ENCODE data around the gene TNFAIP8L2. TPM values are rescaled to one million over a fixed set of nuclear protein-coding genes. Genes with fewer than 3 reads are reported as not detected.
"Not testable (repeated sequence)": the region's sequence is repeated elsewhere in the genome, so short reads cannot be mapped to it uniquely, and the experiment has no call there.

The TNFAIP8L2 gene
- total RNA-seq, 4 donors from 2014 or later = 2.0 to 5.2 (median 4.2) TPM

DNA sequence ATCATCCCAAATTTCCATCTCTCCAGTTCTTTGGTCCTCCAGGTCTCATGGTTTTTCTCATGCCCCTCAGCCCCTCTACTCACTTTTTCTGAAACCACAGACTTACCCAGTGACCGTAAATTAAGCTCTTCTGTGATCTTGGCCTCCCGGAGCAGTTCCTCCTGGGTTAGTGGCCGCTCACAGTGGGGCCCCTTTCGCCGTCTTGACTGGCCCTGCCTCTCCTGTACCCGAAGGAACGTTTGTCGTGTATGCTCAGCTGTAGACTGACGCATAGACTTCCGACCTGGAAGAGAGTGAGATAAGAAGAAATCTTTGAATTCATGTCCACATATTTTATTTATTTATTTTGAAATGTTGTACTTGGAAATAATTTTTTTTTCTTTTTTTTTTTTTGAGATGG is 27.8 kb downstream of the TNFAIP8L2 start:
- no peak for TF ChIP-seq POLR2A (IDR thresholded peaks at IDR 0.05)
- TF ChIP-seq EP300 (IDR thresholded peaks at IDR 0.05; ENCODE audit: low read depth) = no peak
- TF ChIP-seq, protein P1, sequence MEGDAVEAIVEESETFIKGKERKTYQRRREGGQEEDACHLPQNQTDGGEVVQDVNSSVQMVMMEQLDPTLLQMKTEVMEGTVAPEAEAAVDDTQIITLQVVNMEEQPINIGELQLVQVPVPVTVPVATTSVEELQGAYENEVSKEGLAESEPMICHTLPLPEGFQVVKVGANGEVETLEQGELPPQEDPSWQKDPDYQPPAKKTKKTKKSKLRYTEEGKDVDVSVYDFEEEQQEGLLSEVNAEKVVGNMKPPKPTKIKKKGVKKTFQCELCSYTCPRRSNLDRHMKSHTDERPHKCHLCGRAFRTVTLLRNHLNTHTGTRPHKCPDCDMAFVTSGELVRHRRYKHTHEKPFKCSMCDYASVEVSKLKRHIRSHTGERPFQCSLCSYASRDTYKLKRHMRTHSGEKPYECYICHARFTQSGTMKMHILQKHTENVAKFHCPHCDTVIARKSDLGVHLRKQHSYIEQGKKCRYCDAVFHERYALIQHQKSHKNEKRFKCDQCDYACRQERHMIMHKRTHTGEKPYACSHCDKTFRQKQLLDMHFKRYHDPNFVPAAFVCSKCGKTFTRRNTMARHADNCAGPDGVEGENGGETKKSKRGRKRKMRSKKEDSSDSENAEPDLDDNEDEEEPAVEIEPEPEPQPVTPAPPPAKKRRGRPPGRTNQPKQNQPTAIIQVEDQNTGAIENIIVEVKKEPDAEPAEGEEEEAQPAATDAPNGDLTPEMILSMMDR (IDR thresholded peaks at IDR 0.05) = no peak
- no peak for TF ChIP-seq POLR2AphosphoS5 (IDR thresholded peaks at IDR 0.05)
- peaks cover 0 to 60% (median 30%) of the 10 kb centered on the region in 4 donors for H3K36me3 ChIP-seq
- no peak overlapping the region for H3K4me3 ChIP-seq
- WGBS, 2 donors (ENCODE audit: low coverage in 1 of 2) = 90 to 92% methylated on average over 8 to 10 of the region's 10 CpGs
- H3K9me3 ChIP-seq = no peaks in the 10 kb centered on the region
- in situ Hi-C loops (cut with MboI; ENCODE audit: low pct_ligation_motif_present in 1 of 4, low pct_unique_long_range_greater_than_20kb in 1 of 4, low sequenced_read_pairs in 3 of 4) = no loop called here
- H3K27me3 ChIP-seq = no peaks in the 10 kb centered on the region
- H3K27ac ChIP-seq = no peak overlapping the region
- intact Hi-C loops (cut with DNase I; ENCODE audit: low total_unique reads) = no loop called here
- DNase-seq = no peak
- H3K4me1 ChIP-seq = peaks cover 9 to 25% (median 16%) of the 10 kb centered on the region in 4 donors

DNA sequence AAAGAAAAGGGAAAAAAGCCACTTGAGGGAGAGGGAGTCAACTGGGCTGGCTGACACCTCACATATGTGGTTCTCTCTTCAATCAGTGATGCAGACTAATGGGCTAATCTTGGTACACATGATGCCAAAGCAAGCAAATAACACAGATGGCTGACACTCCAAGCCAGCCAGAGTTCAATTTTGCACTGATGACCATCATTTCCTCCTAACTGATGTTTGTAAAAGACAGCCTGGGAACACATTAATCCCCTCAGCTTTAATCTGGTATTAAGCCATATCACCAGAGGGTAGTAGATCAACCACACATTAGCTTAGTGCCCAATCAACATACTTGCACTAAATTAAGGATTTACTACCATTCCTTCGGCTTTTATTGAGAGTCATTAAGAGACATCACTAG is 30.8 kb downstream of the TNFAIP8L2 start:
- WGBS, 2 donors (ENCODE audit: low coverage in 1 of 2) = 52 to 53% methylated on average over 1 of the region's 1 CpG
- Histone ChIP-seq H3K4me3 (no peak overlapping the region), H3K9me3 (no peaks in the 10 kb centered on the region), H3K27me3 (no peaks in the 10 kb centered on the region), H3K4me1 (peaks cover 16 to 34% (median 21%) of the 10 kb centered on the region in 4 donors), H3K36me3 (peaks cover 0 to 34% (median 17%) of the 10 kb centered on the region in 4 donors), H3K27ac (peak overlapping the region in 2 of 4 donors; percentile 7 to 16)
- no peak for DNase-seq
- in situ Hi-C loops (cut with MboI; ENCODE audit: low pct_ligation_motif_present in 1 of 4, low pct_unique_long_range_greater_than_20kb in 1 of 4, low sequenced_read_pairs in 3 of 4) = no loop called here
- TF ChIP-seq, protein P1 (IDR thresholded peaks at IDR 0.05) = no peak
- no peak for TF ChIP-seq POLR2A (IDR thresholded peaks at IDR 0.05)
- TF ChIP-seq EP300 (IDR thresholded peaks at IDR 0.05; ENCODE audit: low read depth) = no peak
- no peak for TF ChIP-seq POLR2AphosphoS5 (IDR thresholded peaks at IDR 0.05)
- intact Hi-C loops (cut with DNase I; ENCODE audit: low total_unique reads) = no loop called here

DNA sequence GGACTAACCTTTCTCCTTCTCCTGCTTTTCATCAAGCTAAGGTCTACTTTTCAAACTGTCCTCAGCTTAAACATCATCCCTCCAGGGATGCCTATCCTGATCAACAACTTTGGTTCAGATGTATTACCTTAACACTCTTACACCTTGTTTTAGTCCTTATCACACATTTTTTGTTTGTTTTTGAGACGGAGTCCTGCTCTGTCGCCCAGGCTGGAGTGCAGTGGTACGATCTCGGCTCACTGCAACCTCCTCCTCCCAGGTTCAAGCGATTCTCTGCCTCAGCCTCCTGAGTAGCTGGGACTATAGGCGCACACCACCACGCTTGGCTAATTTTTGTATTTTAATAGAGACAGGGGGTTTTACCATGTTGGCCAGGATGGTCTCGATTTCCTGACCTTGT is 32.2 kb downstream of the TNFAIP8L2 start:
- Histone ChIP-seq H3K27ac (peak overlapping the region; percentile 85 to 93 (median 90)), H3K36me3 (peaks cover 0 to 20% (median 10%) of the 10 kb centered on the region in 4 donors), H3K4me3 (peak overlapping the region in 2 of 4 donors; percentile 67 to 93), H3K4me1 (peaks cover 16 to 34% (median 21%) of the 10 kb centered on the region in 4 donors)
- DNase-seq; in situ Hi-C loops (cut with MboI; ENCODE audit: low pct_ligation_motif_present in 1 of 4, low pct_unique_long_range_greater_than_20kb in 1 of 4, low sequenced_read_pairs in 3 of 4); H3K27me3 ChIP-seq; H3K9me3 ChIP-seq; intact Hi-C loops (cut with DNase I; ENCODE audit: low total_unique reads): not testable (repeated sequence)
- 75% methylated on average over 8 of the region's 8 CpGs; no CpG with 5 or more reads in 1 of the 2 donors for WGBS, 2 donors (ENCODE audit: low coverage in 1 of 2)

DNA sequence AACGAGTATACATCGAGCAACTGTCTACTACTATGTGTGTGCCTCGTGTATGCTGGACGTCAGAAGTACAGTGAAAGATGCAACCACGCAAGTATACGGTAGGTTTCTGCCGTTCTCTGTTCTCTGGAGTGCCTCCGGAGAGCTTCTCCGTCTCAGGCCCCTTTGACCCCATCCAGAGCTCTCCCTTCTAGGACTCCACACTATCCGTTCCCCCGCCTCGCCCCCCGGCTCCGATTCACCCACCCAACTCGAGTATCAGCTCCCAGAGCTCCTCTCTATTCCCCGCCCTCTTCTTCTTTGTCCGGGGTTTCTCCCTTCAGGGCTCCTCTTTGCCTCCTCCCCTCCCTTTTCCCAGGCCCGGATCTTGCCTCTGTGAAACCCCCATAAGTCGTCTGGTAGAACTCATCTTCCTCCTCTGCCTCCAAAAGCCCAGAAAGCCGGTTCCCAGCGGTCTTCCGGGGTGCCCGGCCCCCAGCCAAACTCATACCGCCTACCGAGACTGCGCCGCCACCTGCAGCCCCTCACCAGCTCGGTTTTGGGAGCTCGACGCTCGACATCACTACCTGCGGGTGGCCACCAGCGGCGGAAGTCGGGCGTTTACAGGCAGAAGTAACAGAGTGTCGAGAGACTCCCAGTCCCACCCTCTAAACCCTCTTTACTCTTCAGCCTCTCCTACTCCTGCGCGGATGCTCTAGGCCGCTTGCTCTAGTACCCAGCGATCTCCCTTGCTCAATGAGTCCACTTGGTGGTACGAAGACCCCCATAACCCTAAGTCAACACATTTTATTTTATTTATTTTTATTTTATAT is 33.4 kb downstream of the TNFAIP8L2 start, which contains the start of gene VPS72:
VPS72 (minus strand) TSS at position 561 of the 809 bp plus-strand sequence; CDS start at position 485, 76 bp downstream.
- TF ChIP-seq, protein P1 (IDR thresholded peaks at IDR 0.05) = peak; percentile 20 to 69 (median 31)
- TF ChIP-seq POLR2A (IDR thresholded peaks at IDR 0.05) (peak; percentile 75), POLR2AphosphoS5 (IDR thresholded peaks at IDR 0.05) (peak; percentile 76 to 86 (median 84)), EP300 (IDR thresholded peaks at IDR 0.05; ENCODE audit: low read depth) (no peak)
- WGBS, 2 donors (ENCODE audit: low coverage in 1 of 2) = 0 to 1% methylated on average over 25 to 42 of the region's 42 CpGs
- Histone ChIP-seq H3K27ac (peak within 1 kb of the TSS; percentile 85 to 93 (median 90)), H3K27me3 (no peaks in the 10 kb centered on the region), H3K36me3 (peaks cover 0 to 8% (median 4%) of the 10 kb centered on the region in 4 donors), H3K4me3 (peak within 1 kb of the TSS; percentile 67 to 94 (median 86)), H3K9me3 (no peaks in the 10 kb centered on the region), H3K4me1 (peaks cover 16 to 36% (median 21%) of the 10 kb centered on the region in 4 donors)
- in situ Hi-C loops (cut with MboI; ENCODE audit: low pct_ligation_motif_present in 1 of 4, low pct_unique_long_range_greater_than_20kb in 1 of 4, low sequenced_read_pairs in 3 of 4) (no loop called here), intact Hi-C loops (cut with DNase I; ENCODE audit: low total_unique reads) (no loop called here)
- peak; percentile 90 for DNase-seq

Data from transverse colon (tissue), 4 donors.